Mesothelial cell of epicardium (in vitro differentiated cells): ENCODE data around the gene SMARCD3. TPM values are rescaled to one million over a fixed set of nuclear protein-coding genes. Genes with fewer than 3 reads are reported as not detected.

Experiments used
- DNase-seq, 2 experiments: peaks; one replicate each; pipeline ENCODE4 v3.0.0; 2021; ENCODE audit warnings: low spot score in 2 of 2; ENCODE audit not compliant: unreplicated experiment in 2 of 2
- H3K27ac Mint-ChIP-seq: 2 replicates; pipeline ENCODE4 v1.8.0; 2021; ENCODE audit warnings: mixed read lengths
- H3K27me3 Mint-ChIP-seq: 2 replicates; pipeline ENCODE4 v1.8.0; 2021; ENCODE audit warnings: low read depth, mixed read lengths
- H3K36me3 Mint-ChIP-seq: 2 replicates; pipeline ENCODE4 v1.8.0; 2021; ENCODE audit warnings: mixed read lengths
- H3K4me1 Mint-ChIP-seq: 2 replicates; pipeline ENCODE4 v1.8.0; 2021; ENCODE audit warnings: mixed read lengths
- H3K4me3 Mint-ChIP-seq: 2 replicates; pipeline ENCODE4 v1.8.0; 2021; ENCODE audit warnings: mild to moderate bottlenecking, moderate library complexity, mixed read lengths
- H3K9me3 Mint-ChIP-seq: 2 replicates; pipeline ENCODE4 v1.8.0; 2021; ENCODE audit warnings: mixed read lengths
- CTCF ChIP-seq: fragments of 200-600 bp; sonication (generic); IDR thresholded peaks from one replicate; pipeline ENCODE4 v1.5.0; 2021; ENCODE audit warnings: antibody characterized with exemption; ENCODE audit not compliant: unreplicated experiment
- total RNA-seq: library from RNA; stranded (reverse); gene quantifications from 3 replicates; pipeline ENCODE4 v1.2.1, GENCODE V29; 2021

Gene SMARCD3
- total RNA-seq, 1 donor from 2014 or later: 114 TPM

- Mint-ChIP-seq H3K27ac (no peak overlapping the region), H3K9me3 (no peaks in the 10 kb centered on the region), H3K27me3 (peaks cover 27% of the 10 kb centered on the region), H3K4me1 (peaks cover 45% of the 10 kb centered on the region), H3K36me3 (peaks cover 3% of the 10 kb centered on the region), H3K4me3 (no peak overlapping the region)
- TF ChIP-seq CTCF: no peak
- no peak for DNase-seq
Observed at GRCh38 chr7:151254851-151255250, 6.4 kb upstream of the SMARCD3 start.

GRCh38 chr7:151254316-151254715 lies 5.8 kb upstream of the SMARCD3 start:
- Mint-ChIP-seq H3K9me3 (no peaks in the 10 kb centered on the region), H3K36me3 (peaks cover 3% of the 10 kb centered on the region), H3K4me1 (peaks cover 51% of the 10 kb centered on the region), H3K27ac (peak overlapping the region; percentile 99), H3K4me3 (peak overlapping the region; percentile 76), H3K27me3 (peaks cover 27% of the 10 kb centered on the region)
- DNase-seq: no peak
- no peak for TF ChIP-seq CTCF

- H3K36me3 Mint-ChIP-seq: peaks cover 3% of the 10 kb centered on the region
- no peak for DNase-seq
- peak overlapping the region; percentile 76 for H3K4me3 Mint-ChIP-seq
- peaks cover 56% of the 10 kb centered on the region for H3K4me1 Mint-ChIP-seq
- peak overlapping the region; percentile 99 for H3K27ac Mint-ChIP-seq
- no peak for TF ChIP-seq CTCF
- peaks cover 19% of the 10 kb centered on the region for H3K27me3 Mint-ChIP-seq
- no peaks in the 10 kb centered on the region for H3K9me3 Mint-ChIP-seq
Observed at GRCh38 chr7:151252961-151253711, 4.6 kb upstream of the SMARCD3 start.

GRCh38 chr7:151252561-151252835 lies 4.0 kb upstream of the SMARCD3 start:
- Mint-ChIP-seq H3K27ac (peak overlapping the region; percentile 99), H3K36me3 (no peaks in the 10 kb centered on the region), H3K4me3 (peak overlapping the region; percentile 76), H3K4me1 (peaks cover 60% of the 10 kb centered on the region), H3K9me3 (no peaks in the 10 kb centered on the region), H3K27me3 (peaks cover 14% of the 10 kb centered on the region)
- no peak for DNase-seq
- TF ChIP-seq CTCF: no peak

- no peaks in the 10 kb centered on the region for H3K9me3 Mint-ChIP-seq
- DNase-seq: peak; percentile 56 to 77
- TF ChIP-seq CTCF: no peak
- peaks cover 66% of the 10 kb centered on the region for H3K4me1 Mint-ChIP-seq
- peak overlapping the region; percentile 99 for H3K27ac Mint-ChIP-seq
- H3K36me3 Mint-ChIP-seq: no peaks in the 10 kb centered on the region
- peak overlapping the region; percentile 76 for H3K4me3 Mint-ChIP-seq
- peaks cover 11% of the 10 kb centered on the region for H3K27me3 Mint-ChIP-seq
Observed at GRCh38 chr7:151251689-151252560, 3.4 kb upstream of the SMARCD3 start.
